PC-9 (cell line): ENCODE measurements around the gene SRMS.

Source experiments
- EZH2 ChIP-seq: fragments of 200-600 bp; sonication (generic); IDR thresholded peaks from 2 replicates; pipeline ENCODE4 v1.8.0; 2017; ENCODE audit warnings: antibody characterized with exemption, low read depth
- TF ChIP-seq, protein P1 (sequence below): fragments of 200-600 bp; sonication (generic); conservative IDR thresholded peaks from 2 replicates; pipeline ENCODE4 v1.6.1; 2017; ENCODE audit warnings: mixed run types, antibody characterized with exemption, mild to moderate bottlenecking, moderate library complexity

DNA sequence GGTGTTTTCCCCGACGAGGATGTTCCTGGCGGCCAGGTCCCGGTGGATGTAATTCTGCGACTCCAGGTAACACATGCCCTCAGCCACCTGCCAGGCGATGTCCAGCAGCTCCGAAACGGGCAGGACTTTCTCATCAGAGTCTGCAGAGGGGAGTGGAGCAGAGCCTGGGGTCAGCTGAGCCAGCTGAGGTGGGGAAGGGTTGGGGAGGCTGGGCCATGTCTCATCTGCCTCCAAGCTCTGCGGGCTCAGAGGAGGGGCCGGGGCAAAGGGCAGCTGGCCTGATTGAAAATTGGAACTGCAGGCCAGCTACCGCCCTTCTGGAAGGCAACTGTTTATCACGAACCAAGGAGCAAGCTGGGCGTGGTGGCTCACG lies 16.8 kb downstream of the SRMS start:
- TF ChIP-seq, protein P1, sequence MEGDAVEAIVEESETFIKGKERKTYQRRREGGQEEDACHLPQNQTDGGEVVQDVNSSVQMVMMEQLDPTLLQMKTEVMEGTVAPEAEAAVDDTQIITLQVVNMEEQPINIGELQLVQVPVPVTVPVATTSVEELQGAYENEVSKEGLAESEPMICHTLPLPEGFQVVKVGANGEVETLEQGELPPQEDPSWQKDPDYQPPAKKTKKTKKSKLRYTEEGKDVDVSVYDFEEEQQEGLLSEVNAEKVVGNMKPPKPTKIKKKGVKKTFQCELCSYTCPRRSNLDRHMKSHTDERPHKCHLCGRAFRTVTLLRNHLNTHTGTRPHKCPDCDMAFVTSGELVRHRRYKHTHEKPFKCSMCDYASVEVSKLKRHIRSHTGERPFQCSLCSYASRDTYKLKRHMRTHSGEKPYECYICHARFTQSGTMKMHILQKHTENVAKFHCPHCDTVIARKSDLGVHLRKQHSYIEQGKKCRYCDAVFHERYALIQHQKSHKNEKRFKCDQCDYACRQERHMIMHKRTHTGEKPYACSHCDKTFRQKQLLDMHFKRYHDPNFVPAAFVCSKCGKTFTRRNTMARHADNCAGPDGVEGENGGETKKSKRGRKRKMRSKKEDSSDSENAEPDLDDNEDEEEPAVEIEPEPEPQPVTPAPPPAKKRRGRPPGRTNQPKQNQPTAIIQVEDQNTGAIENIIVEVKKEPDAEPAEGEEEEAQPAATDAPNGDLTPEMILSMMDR = no peak
- TF ChIP-seq EZH2 = no peak
